Naive thymus-derived CD4-positive, alpha-beta T cell (primary cell): ENCODE measurements around the gene CYP2C8. TPM values are rescaled to one million over a fixed set of nuclear protein-coding genes. Genes with fewer than 3 reads are reported as not detected.

Experiments
- ATAC-seq: fragments of 150-1000 bp; cut with Tn5 transposase; 2 replicates; pipeline ENCODE4 v1.10.0; 2021; ENCODE audit warnings: mild to moderate bottlenecking, moderate library complexity
- CTCF ChIA-PET: fragments of 350-600 bp; sonication (Branson Sonifier 250); formaldehyde crosslinking; loops from one replicate; lab custom pipeline; 2021; ENCODE audit warnings: antibody characterized with exemption; lab: Charles Lee
- POLR2A ChIA-PET: fragments of 350-600 bp; sonication (Branson Sonifier 250); formaldehyde crosslinking; loops from one replicate; lab custom pipeline; 2021; ENCODE audit warnings: antibody characterized with exemption, inconsistent platforms; lab: Charles Lee
- DNase-seq, 9 donors: peaks; one replicate each; pipeline versions ENCODE4 v3.0.0 to v3.0.0-alpha.2; 2020 to 2022; ENCODE audit warnings: mixed read lengths in 1 of 9
- H3K27ac ChIP-seq: one replicate; pipeline ENCODE4 v1.7.0; 2013; ENCODE audit warnings: mild to moderate bottlenecking, low read depth, low read length, moderate library complexity
- H3K27me3 ChIP-seq, 2 donors: one replicate each; pipeline ENCODE4 v1.7.0; 2013; ENCODE audit warnings: low read length in 2 of 2, mild to moderate bottlenecking in 2 of 2, moderate library complexity in 2 of 2; ENCODE audit not compliant: control insufficient read depth in 2 of 2, insufficient read depth in 2 of 2
- H3K36me3 ChIP-seq, 3 experiments: 1 replicate in 2 of 3; 2 replicates in 1 of 3; pipeline ENCODE4 v1.7.0; 2013; ENCODE audit warnings: low read length in 3 of 3, mild to moderate bottlenecking in 3 of 3, moderate library complexity in 1 of 3; ENCODE audit not compliant: insufficient read depth in 3 of 3, control insufficient read depth in 2 of 3
- H3K4me1 ChIP-seq, 2 donors: one replicate each; pipeline ENCODE4 v1.7.0; 2013; ENCODE audit warnings: low read length in 2 of 2, mild to moderate bottlenecking in 2 of 2, moderate library complexity in 1 of 2; ENCODE audit not compliant: control insufficient read depth in 2 of 2, insufficient read depth in 2 of 2
- H3K4me3 ChIP-seq: 2 replicates; pipeline ENCODE4 v1.7.0; 2013; ENCODE audit warnings: mild to moderate bottlenecking, low read length
- H3K9me3 ChIP-seq, 3 experiments: 1 replicate in 2 of 3; 2 replicates in 1 of 3; pipeline ENCODE4 v1.7.0; 2013; ENCODE audit warnings: low read length in 3 of 3; ENCODE audit not compliant: control insufficient read depth in 2 of 3
- H3K27ac Mint-ChIP-seq, 9 donors: one replicate each; pipeline ENCODE4 v1.8.0; 2020 to 2022; ENCODE audit warnings: mixed read lengths in 9 of 9, mild to moderate bottlenecking in 8 of 9, moderate library complexity in 5 of 9, inconsistent platforms in 2 of 9
- H3K27me3 Mint-ChIP-seq, 5 donors: one replicate each; pipeline ENCODE4 v1.8.0; 2021 to 2022; ENCODE audit warnings: mixed read lengths in 5 of 5, mild to moderate bottlenecking in 1 of 5
- H3K36me3 Mint-ChIP-seq, 5 donors: one replicate each; pipeline ENCODE4 v1.8.0; 2020 to 2022; ENCODE audit warnings: mixed read lengths in 5 of 5, mild to moderate bottlenecking in 3 of 5, inconsistent platforms in 1 of 5
- H3K4me1 Mint-ChIP-seq, 7 donors: one replicate each; pipeline ENCODE4 v1.8.0; 2020 to 2022; ENCODE audit warnings: mixed read lengths in 7 of 7, mild to moderate bottlenecking in 3 of 7, inconsistent platforms in 1 of 7
- H3K4me3 Mint-ChIP-seq, 10 donors: one replicate each; pipeline ENCODE4 v1.8.0; 2020 to 2022; ENCODE audit warnings: mild to moderate bottlenecking in 10 of 10, mixed read lengths in 10 of 10, moderate library complexity in 6 of 10, inconsistent platforms in 2 of 10
- H3K9me3 Mint-ChIP-seq, 11 donors: one replicate each; pipeline ENCODE4 v1.8.0; 2020 to 2022; ENCODE audit warnings: mixed read lengths in 11 of 11, mild to moderate bottlenecking in 4 of 11, inconsistent platforms in 1 of 11, moderate library complexity in 1 of 11
- intact Hi-C, 2 donors: fragments of 100-400 bp; cut with micrococcal nuclease; formaldehyde crosslinking; loops; one replicate each; pipeline ENCODE4 v1.15.1; 2023
- polyA plus RNA-seq, 2 donors: library from polyadenylated mRNA; unstranded; fragments of 300-500 nt; fragmentation: Illumina TruSeq; gene quantifications; one replicate each; pipeline ENCODE4 v1.2.3, GENCODE V29; 2021
- total RNA-seq, 6 experiments: library from RNA in 5 of 6; stranded (reverse) in 5 of 6; gene quantifications; 1 replicate in 5 of 6; 2 replicates in 1 of 6; pipeline ENCODE4 v1.2.3 and lab custom pipeline; 2021 to 2026

The CYP2C8 gene
- total and polyA plus RNA-seq, 7 experiments from 2014 or later = 0.19 to 0.32 TPM; not detected in 5

DNA sequence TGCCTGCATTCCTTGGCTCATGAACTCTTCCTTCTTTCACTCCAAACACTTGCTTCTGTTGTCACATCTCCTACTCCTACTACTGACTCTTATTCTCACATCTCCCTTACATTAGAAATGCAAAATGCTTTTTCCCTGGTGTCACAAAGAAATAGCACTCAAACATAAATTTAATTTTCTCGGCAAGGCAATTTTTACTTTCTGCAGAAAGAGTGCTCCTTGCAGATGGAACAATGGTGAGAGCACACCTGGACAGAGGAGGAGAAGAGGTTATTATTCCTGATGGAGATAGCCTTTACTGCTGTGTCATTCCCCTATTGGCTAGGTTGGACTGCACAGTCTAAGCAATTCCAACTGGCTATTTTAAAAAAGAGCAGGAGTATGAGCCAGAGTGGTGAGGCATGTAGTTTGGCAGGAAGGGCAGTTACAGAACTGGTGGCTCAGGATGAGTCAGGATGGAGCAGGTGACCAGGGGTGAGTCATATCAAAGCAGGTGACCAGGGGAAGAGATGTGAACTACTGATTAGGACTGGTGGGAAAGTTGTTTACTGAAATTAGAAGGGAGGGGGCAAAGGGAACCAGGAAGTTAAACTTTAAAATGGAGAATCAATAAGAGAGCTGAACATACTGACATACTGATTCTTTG lies 77.9 kb downstream of the CYP2C8 start:
- Histone ChIP-seq H3K27ac (no peak overlapping the region), H3K27me3 (no peaks in the 10 kb centered on the region), H3K4me3 (no peak overlapping the region), H3K9me3 (peaks cover 0 to 11% (median 0%) of the 10 kb centered on the region in 3 experiments), H3K4me1 (no peaks in the 10 kb centered on the region), H3K36me3 (no peaks in the 10 kb centered on the region)
- H3K4me3 Mint-ChIP-seq = no peak overlapping the region
- no peaks in the 10 kb centered on the region for H3K36me3 Mint-ChIP-seq
- ATAC-seq = no peak
- no peaks in the 10 kb centered on the region for H3K4me1 Mint-ChIP-seq
- CTCF ChIA-PET = no interaction called here
- POLR2A ChIA-PET = no interaction called here
- H3K9me3 Mint-ChIP-seq = peaks cover 7 to 39% (median 18%) of the 10 kb centered on the region in 11 donors
- intact Hi-C loops = no loop called here
- no peak for DNase-seq
- no peaks in the 10 kb centered on the region for H3K27me3 Mint-ChIP-seq
- H3K27ac Mint-ChIP-seq = no peak overlapping the region

- intact Hi-C loops = no loop called here
- CTCF ChIA-PET = no interaction called here
- H3K27ac Mint-ChIP-seq = no peak overlapping the region
- DNase-seq (no peak), ATAC-seq (no peak)
- peaks cover 7 to 37% (median 17%) of the 10 kb centered on the region in 11 donors for H3K9me3 Mint-ChIP-seq
- no peaks in the 10 kb centered on the region for H3K4me1 Mint-ChIP-seq
- Histone ChIP-seq H3K4me3 (no peak overlapping the region), H3K9me3 (peaks cover 0 to 11% (median 0%) of the 10 kb centered on the region in 3 experiments), H3K4me1 (no peaks in the 10 kb centered on the region), H3K27ac (no peak overlapping the region), H3K36me3 (no peaks in the 10 kb centered on the region), H3K27me3 (no peaks in the 10 kb centered on the region)
- H3K27me3 Mint-ChIP-seq = no peaks in the 10 kb centered on the region
- POLR2A ChIA-PET = no interaction called here
- H3K36me3 Mint-ChIP-seq = no peaks in the 10 kb centered on the region
- no peak overlapping the region for H3K4me3 Mint-ChIP-seq
Measured at GRCh38 chr10:94989192-94989591, 80.1 kb downstream of the CYP2C8 start.

Other genes with a start within 250 kb of the CYP2C8 start
- not detected for gene CYP2C9, start 130.8 kb downstream of the CYP2C8 start, total RNA-seq
- not detected for gene CYP2C9, start 130.8 kb downstream of the CYP2C8 start, polyA plus RNA-seq
- not detected for gene ACSM6, start 124.7 kb upstream of the CYP2C8 start, total RNA-seq
- not detected for gene ACSM6, start 124.7 kb upstream of the CYP2C8 start, polyA plus RNA-seq
- 10 to 100 TPM in 2 of 5 experiments, under 1 TPM in 3; 0.32 to 27.6 (median 0.61) TPM for gene PDLIM1, start 221.5 kb upstream of the CYP2C8 start, total RNA-seq
- 1 to 10 TPM in 1 of 2 donors, under 1 TPM in 1; 0.89 to 1.2 TPM for gene PDLIM1, start 221.5 kb upstream of the CYP2C8 start, polyA plus RNA-seq